Stimulated activated CD8-positive, alpha-beta memory T cell treated with anti-CD3 and anti-CD28 coated beads, Interleukin-7, amount 100 ng/mL, for 48 hours (primary cell): ENCODE measurements around the gene CEP89.
A peak's percentile ranks its signal among the peaks of the same experiment; 100 is the strongest.
"Not testable (repeated sequence)": the region's sequence is repeated elsewhere in the genome, so short reads cannot be mapped to it uniquely, and the experiment has no call there.

Source experiments
- DNase-seq, 2 donors: peaks; one replicate each; pipeline ENCODE4 v3.0.0-alpha.2; 2020; ENCODE audit warnings: low read depth in 1 of 2; ENCODE audit errors: extremely low read depth in 1 of 2

CEP89 gene

DNA sequence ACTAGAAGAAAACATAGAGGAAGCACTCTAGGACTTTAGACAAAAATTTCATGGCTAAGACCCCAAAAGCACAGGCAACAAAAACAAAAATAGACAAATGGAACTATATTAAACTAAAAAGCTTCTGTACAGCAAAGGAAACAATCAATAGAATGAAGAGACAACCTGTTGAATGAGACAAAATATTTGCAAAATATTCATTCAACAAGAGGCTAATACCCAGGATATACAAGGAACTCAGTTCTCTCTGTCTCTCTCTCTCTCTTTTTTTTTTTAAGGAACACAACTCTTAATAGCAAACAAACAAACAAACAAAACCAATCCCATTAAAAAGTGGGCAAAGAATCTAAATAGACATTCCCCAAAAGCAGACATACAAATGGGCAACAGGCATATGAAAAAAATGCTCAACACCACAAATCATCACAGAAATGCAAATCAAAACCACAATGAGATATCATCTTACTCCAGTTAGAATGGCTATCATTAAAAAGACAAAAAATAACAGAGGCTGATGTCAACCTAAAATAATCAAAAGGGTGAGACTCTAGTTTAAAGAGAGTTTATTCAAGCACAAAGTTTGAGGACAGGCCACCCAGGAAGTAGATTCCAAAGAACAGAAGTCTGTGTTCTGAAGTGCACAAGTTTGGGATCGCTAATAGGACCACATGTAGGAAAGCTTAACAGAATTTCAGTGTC, 75.1 kb downstream of the CEP89 start:
- DNase-seq = no peak

DNA sequence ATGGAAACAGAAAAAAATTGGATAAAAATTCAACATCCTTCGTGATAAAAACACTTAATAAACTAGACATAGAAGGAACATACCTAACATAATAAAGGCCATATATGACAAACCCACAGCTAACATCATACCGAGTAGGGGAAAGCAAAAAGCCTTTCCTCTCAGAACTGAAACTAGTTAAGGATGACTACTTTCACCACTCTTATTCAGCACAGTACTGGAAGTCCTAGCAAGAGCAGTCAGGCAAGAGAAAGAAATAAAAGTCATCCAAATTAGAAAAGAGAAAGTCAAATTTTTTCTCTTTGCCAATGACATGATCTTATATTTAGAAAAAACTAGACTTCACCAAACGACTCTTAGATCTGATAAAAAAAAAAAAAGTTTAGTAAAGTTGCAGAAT, 76.4 kb downstream of the CEP89 start:
- DNase-seq = no peak

DNA sequence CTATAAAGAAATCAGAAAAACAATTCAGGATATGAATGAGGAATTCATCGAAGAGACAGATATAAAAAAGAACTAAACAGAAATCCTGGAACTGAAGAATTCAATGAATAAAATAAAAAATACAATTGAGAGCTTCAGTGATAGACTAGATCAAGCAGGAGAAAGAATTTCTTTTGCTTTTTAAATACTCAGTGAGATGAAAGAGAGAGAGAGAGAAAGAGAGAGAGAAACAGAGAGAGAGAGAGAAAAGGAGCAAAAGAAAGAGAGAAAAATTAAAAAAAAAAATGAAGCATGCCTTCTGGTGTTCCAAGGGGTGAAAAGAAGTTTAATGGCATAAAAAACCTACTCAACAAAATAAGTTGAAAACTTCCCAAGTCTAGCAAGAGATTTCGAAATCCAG, 80.1 kb downstream of the CEP89 start:
- no peak for DNase-seq

DNA sequence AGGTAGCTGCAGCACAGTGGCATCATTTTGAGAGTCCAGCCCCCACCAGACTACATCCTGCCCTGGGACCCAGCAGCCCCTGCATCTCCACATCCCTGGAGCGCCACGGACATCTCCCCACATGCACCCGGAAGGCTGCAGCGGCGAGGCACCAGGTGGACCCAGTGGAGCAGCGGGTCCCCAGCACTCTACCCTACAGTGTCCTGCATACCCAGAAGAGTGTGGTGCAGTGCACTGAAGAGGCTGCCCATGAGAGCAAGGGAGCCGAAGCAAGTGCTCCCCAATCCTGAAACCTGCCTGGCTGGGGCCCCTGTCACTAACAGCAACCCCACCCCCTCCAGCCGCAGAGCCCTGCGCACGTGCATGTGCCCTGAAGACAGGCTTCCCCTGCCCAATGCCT, 80.9 kb downstream of the CEP89 start:
- DNase-seq = no peak

DNA sequence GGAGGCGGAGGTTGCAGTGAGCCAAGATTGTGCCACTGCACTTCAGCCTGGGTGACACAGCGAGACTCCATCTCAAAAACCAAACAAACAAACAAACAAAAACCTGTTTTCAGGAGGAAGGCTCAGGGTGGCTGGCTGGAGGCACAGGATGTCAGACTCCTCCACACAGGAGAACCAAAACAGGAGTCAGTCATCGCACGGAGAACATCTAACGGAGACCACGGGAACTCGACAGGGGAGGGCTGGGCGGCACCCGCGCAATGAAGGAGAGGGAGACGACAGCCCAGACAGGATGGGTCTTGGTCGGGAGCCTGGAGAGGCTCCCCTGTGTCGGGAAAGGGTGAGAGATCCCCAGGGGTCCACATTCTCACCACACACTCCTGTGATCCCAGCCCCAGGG, 81.4 kb downstream of the CEP89 start:
- no peak for DNase-seq

DNA sequence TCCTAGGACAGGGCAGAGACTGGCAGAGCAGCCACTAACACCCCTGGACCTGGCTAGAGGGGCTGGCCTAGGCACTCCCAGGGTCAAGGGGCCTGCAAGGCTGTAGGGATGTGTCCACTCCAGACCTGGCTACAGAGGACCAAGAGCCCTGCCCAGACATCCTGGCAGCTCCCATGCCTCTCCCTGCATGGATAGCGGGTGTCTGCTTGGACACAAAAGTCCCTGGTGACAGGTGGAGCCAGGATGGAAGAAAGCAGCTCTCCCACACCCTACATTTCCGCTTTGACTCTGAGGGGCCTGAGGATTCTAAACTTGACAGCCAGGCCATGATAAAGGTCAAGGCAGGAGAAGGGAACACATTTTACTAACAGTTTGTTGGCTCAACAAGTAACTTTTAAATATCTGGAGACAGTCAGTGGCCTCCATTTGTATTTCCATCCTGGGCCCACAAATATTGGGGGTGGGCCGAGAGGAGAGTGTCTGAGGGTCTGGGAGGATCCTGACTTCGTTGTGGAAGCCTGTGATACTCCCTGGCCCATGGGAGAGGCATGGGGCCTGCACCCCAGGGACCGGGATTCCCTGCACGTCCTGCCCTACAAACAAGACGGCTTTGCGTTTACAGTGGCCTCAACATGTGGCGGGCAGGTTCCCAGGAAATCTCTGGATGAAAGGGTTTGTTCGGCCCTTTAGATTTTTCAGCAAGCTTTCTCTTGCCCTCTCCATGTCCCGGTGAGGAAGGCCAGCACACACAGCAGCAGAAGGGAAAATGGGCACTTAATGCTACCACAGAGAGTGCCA, 82.4 kb downstream of the CEP89 start:
- DNase-seq = no peak

DNA sequence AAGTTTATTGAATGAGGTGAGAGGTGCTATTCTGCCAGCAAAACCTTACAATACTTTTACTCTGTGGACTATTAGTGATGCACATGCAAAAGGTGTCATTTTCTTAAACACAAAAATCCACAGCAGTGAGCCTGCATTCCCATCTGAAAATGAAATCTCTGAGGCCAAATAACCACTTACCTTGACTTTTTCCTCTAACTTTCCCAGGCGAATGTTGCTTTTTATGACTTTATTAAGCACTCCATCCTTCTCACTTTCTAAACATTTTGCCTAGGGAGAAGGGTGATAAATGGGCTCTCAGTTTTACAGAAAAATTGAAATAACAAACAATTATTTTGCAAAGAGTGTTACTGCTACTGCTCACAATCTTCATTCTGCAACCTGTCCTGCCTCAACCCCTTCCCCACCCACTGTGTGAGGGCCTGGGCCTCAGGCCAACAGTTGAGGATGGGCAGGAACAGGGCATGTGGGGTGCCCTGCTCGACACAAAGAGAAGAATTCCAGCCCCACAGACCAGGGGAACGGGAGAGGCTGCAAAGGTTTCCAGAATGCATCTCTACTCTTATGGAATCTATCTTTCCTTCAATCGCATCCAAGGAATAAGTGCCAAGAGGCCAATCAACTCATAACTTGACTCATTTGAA, 84.1 kb downstream of the CEP89 start:
- DNase-seq = no peak

DNA sequence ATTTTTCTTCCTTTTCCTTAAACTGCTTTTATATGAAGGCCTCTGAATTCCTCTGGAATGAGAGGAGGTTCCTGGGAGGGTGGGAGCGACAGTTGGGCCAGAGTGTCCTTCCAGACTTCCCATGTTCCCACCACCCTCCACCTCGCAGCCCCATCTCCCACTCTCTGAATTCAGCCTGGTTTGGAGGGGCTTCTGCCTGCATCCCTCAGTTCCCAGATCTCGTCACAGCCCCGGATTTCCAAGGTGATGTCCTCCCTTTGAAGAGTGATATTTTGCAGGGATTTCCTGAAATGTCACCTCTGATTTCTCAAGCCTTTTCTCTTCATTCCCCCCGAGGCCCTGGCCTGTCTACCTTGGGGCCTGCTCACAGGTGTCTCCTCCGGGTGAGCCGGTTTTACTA, 85.5 kb downstream of the CEP89 start:
- DNase-seq = no peak

DNA sequence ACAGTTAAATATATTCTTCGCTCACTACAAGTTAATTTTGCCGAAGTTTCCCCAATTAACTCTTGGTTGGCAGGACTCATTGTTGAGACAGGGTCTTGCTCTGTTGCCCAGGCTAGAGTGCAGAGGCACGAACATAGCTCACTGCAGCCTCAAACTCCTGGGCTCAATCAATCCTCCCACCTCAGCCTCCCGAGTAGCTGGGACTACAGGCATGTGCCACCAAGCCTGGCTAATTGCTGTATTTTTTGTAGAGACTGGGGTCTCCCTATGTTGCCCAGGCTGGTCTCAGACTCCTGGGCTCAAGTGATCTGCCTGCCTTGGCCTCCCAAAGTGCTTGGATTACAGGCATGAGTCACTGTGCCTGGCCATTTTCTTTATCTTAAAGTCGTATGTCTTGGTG, 86.5 kb downstream of the CEP89 start:
- DNase-seq = not testable (repeated sequence)

DNA sequence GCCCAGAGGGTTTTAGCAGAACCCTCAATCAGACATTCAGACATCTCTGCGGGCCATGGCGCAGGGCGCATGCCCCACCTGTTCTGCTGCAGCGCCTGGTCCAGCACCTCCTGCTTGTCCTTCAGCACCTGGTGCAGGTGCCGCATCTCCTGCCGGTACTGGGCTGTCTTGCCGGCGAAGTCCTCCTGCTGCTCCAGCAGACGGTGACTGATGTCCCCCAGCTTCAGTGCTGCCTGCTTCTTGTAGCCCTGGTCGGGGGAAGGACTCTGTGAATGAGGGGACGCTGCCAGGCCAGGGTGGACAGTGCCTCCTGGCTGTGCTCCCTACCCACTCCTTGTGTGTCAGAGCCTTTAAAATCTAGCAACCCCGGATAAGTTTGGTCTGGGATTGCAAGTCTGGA, 90.0 kb downstream of the CEP89 start:
- no peak for DNase-seq

DNA sequence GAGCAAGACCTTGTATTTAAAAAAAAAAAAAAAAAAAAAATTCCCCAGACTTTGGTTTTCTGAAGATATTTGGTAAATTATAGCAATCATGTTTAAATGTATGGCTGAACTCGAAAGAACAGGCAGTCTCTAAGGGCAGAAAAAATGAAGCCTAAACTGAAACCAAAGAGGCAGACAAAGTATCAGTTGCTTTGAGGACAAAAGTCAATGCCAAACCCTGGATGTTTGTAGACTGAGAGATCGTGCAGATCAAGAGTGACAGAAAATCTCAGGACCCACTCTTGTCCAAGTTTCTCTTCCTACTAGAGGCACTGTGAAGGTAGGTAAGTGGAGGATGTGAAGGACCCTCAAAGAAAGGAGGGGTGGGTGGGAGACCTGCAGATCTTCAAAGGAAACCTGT, 91.1 kb downstream of the CEP89 start:
- DNase-seq = no peak

DNA sequence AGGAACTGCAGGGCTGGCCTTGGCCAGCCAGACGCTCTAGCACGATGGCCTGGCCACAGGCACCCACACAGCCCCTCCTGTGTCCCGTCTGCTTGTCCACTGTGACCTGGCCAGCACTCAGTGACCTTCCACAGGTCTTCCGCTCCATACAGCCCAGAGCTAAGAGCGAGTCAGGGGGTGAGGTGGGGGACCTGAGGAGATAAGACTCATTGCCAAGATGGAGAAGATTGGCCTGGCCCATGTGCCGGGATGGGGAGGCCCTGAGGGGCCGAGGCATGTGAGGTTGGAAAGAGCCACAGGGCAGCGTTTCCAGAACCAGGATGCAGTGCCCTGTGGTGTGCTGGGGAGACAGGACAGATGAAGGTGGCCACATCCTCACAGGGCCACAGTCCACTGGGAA, 92.0 kb downstream of the CEP89 start:
- no peak for DNase-seq

DNA sequence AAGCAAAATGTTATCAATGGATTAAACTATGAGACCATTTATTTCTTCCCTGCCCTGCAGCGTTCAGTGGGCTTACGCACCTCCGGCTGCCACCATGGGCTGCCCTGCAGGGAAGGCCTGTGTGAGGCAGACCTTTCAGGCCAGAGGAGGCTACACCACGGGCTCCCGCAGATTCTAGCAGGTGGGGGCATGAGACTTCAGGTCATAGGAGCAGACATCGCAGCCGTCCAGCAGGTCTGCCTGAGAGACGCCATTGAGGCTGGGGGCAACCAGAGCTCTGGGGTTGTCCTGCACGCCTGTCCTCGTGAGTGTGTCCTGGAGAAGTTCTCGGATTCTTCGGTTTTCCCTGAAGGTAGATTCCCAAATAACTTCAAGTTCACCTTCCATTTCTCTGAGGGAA, 92.8 kb downstream of the CEP89 start:
- DNase-seq = no peak

DNA sequence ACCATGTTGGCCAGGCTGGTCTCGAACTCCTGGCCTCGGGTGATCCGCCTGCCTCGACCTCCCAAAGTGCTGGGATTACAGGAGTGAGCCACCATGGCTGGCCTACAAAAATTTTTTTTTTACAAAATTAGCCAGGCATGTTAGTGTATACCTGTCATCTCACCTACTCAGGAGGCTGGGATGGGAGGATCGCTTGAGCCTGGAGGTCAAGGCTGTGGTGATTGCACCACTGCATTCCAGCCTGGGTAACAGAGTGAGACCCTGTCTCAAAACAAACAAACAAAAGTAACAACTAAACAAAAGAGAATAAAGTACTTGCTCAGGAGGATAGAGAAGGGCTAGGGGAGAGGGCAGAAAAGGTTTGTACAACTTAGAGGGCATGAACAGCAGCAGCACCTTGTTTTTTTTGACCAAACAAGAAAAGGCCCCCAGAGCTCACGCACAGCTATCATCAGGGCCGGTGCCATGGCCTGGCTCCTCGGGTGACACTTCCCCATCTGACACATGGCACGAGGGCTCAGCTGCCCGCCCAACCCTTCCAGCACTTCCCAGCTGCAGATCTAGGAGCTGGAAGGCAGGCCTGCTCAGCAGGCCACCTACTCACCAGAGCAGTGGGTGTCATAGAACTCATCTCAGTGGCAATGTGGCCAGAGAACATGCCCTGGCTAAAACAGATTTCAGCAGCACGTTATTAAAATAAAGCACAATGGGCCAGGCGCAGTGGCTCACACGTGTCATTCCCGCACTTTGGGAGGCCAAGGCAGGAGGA, 93.6 kb downstream of the CEP89 start:
- no peak for DNase-seq

DNA sequence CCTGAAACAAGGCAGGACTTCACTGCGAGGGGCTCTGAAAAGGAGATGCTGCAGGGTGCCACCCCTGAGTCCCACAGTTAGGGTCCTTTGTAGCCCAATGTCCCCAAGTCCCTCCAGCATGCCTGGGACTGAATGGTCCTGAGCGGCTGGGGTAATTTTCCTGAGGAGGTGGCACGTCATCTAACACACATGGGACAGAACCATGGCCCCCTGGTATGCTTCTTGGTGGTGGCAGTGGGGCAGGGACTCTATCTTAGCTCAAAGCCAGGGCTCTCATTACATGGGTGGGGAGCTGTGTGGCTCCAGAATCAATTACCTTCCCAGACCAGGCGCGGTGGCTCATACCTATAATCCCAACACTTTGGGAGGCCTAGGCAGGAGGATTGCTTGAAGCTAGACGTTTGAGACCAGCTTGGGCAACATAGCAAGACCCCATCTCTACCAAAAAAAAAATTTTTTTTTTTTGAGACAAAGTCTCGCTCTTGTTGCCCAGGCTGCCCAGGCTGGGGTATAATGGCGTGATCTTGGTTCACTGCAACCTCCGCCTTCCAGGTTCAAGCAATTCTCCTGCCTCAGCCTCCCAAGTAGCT, 94.3 kb downstream of the CEP89 start:
- no peak for DNase-seq

DNA sequence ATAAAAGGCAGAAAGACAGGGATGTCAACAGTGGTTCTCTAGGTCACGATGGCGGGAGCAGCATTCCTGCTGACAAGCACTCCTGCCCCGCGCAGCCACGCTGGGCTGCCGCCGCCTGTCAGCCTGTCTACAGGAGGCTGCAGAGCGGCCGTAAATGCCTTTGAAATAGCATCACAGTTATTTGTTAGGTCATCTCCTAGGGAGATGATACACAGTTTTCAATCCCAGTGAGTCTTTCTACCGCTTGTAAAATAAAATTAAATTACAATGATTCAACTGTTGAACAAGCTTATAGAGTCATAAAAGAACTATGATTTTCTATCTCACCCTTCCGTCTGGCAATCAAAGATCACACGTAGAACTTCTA, 94.9 kb downstream of the CEP89 start:
- no peak for DNase-seq

DNA sequence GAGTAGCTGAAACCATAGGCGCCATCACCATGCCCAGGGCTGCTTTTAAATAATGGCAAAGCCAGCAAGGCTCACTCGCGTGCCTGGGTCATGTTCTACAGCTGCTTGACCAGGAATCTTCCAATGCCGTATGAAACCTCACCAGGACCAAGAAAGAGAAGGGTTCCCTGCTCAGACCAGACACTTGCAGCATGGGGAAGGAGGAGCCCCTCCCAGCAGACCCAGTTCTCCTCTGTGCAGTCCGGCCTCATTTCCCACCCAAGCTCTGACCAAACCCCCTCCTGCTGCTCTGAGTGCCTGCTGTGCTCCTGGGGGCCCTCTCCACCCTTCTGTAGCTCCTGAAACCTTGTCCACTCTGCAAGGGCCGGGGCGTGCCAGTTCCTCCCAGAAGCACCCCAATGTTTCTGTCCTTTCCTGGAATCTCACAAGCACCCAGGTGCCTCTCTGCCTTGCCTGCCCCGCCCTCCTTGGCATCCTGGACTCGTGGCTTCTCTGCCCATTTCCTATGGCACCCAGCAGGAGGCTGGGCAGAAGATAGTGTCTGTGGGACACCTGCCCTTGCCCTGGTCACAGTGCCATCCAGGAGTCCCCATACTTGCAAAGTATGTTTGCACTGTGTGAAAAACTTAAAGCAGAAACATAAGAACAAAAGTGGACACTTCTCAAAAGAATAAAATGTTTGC, 95.4 kb downstream of the CEP89 start:
- no peak for DNase-seq

DNA sequence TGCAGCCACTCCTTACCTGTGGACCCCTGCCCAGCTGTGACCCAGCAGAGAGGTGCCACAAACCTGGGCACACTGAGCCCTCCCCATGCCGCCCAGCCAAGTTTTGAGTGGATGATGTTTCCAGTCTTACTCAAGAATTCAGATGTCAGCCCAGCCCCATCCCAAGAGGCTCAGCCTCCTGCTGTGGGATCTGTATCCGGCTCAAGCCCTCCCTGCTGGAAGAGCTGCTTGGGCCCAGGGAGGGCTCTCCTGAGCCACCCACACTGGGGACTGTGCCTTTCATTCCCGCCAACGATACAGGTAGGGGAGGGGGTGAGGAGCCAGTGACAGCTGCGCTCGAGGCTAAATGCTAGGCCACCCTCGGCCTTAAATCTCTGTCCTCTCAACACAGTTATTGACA, 96.3 kb downstream of the CEP89 start:
- DNase-seq = no peak

DNA sequence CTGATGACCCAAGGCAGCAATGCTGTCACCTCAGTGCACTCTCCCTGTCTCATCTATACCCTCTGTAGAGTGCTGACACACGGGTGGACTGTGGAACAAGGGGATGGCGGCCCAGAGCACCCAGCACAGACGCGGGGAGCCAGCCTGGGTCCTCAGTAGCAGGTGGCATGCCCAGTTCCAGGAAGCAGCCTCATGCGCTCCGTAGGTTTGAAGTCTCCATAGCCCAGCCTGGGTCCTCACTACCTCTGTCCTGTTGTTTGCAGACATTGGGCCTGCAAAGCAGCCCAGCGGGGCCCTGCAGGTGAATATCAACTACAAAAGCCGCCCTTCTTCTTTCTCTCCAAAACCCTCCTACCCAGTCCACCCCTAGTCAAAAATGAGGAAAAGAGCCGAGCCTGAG, 97.2 kb downstream of the CEP89 start:
- DNase-seq = no peak

DNA sequence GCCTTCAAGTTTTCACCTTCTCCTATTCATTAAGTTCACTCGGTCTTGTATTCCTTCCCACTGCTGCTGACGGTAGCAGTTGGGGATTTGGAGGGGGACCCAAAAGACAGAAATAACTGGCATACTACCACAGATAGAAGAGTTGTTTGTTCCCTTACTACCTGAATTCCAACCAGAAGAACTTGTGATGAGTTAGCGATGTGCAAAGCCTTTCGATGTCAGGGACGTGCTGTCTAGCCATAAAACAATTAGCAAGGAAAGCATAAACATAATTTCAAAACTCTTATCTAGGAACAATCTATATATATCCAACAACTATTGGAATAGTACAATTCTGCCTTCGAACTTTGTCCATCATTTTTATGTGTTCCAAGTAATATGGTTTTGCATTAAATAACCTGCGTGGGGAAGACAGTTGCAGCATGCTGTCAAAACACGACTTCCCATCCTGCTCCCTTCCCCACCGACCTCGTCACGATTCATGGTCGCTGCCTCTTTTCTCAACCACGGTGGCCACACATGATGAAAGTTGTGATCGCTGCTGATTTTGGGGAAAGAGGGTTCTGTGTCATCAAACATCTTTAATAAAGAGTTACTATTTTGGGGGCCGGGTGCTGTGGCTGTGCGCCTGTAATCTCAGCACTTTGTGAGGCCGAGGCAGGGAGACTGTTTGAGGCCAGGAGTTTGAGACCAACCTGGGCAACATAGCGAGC, 98.4 kb downstream of the CEP89 start:
- DNase-seq = peak in 1 of 2 donors; percentile 48
